Measurements from ENCODE around the gene SDC4. TPM values are rescaled to one million over a fixed set of nuclear protein-coding genes. Genes with fewer than 3 reads are reported as not detected.

Gene SDC4
- total and polyA plus RNA-seq, 4 donors, result 54.4 to 147 (median 83.6) TPM

- Histone ChIP-seq H3K36me3 (ENCODE audit: control insufficient read depth in 4 of 4, insufficient read depth in 3 of 4, low read depth in 1 of 4, low read length in 3 of 4) (peaks cover 0 to 22% (median 19%) of the 10 kb centered on the region in 4 donors), H3K4me3 (ENCODE audit: low read depth in 1 of 3, low read length in 3 of 3) (no peak overlapping the region), H3K27me3 (ENCODE audit: control insufficient read depth in 4 of 4, insufficient read depth in 4 of 4, low read length in 3 of 4) (no peaks in the 10 kb centered on the region), H3K4me1 (ENCODE audit: control insufficient read depth in 4 of 4, insufficient read depth in 4 of 4, low read length in 3 of 4) (peaks cover 4 to 16% (median 9%) of the 10 kb centered on the region in 4 donors), H3K9me3 (ENCODE audit: control insufficient read depth in 4 of 4, low read length in 3 of 4) (no peaks in the 10 kb centered on the region), H3K27ac (ENCODE audit: low read depth in 1 of 2, low read length in 2 of 2) (no peak overlapping the region), H3K9ac (ENCODE audit: low read depth in 1 of 2, low read length in 2 of 2) (no peak overlapping the region)
- no peak for TF ChIP-seq CTCF (IDR thresholded peaks at IDR 0.05; ENCODE audit: low read depth, low read length, missing input control)
- TF ChIP-seq HNF4A (conservative IDR thresholded peaks at IDR 0.05), result peak; percentile 29 to 44
- DNase-seq (ENCODE audit: low spot score), result no peak
- WGBS, result 90% methylated on average over 3 of the region's 3 CpGs
These were observed 22.4 kb upstream of the SDC4 start for GRCh38 chr20:45370571-45371160.

GRCh38 chr20:45368221-45368980 is 20.2 kb upstream of the SDC4 start:
- peaks cover 4 to 27% (median 14%) of the 10 kb centered on the region in 4 donors for H3K4me1 ChIP-seq (ENCODE audit: control insufficient read depth in 4 of 4, insufficient read depth in 4 of 4, low read length in 3 of 4)
- TF ChIP-seq HNF4A (conservative IDR thresholded peaks at IDR 0.05) (no peak), ATF3 (IDR thresholded peaks at IDR 0.05) (no peak), NR2F2 (IDR thresholded peaks at IDR 0.05) (no peak), GABPA (IDR thresholded peaks at IDR 0.05 in 1 of 2, conservative IDR thresholded peaks at IDR 0.05 in 1 of 2) (no peak), HNF4G (IDR thresholded peaks at IDR 0.05) (no peak), JUND (IDR thresholded peaks at IDR 0.05) (no peak), FOXA1 (IDR thresholded peaks at IDR 0.05) (no peak), CTCF (IDR thresholded peaks at IDR 0.05; ENCODE audit: low read depth, low read length, missing input control) (no peak), MAX (IDR thresholded peaks at IDR 0.05) (no peak), FOXA2 (IDR thresholded peaks at IDR 0.05) (no peak), RAD21 (IDR thresholded peaks at IDR 0.05) (no peak), SP1 (IDR thresholded peaks at IDR 0.05) (no peak), EGR1 (IDR thresholded peaks at IDR 0.05; ENCODE audit: low read depth in 2 of 2) (no peak), RXRA (IDR thresholded peaks at IDR 0.05) (no peak), YY1 (IDR thresholded peaks at IDR 0.05) (no peak), TAF1 (conservative IDR thresholded peaks at IDR 0.05) (no peak), REST (IDR thresholded peaks at IDR 0.05) (no peak)
- WGBS, result 67% methylated on average over 6 of the region's 6 CpGs
- H3K4me3 ChIP-seq (ENCODE audit: low read depth in 1 of 3, low read length in 3 of 3), result no peak overlapping the region
- H3K36me3 ChIP-seq (ENCODE audit: control insufficient read depth in 4 of 4, insufficient read depth in 3 of 4, low read depth in 1 of 4, low read length in 3 of 4), result peaks cover 0 to 24% (median 22%) of the 10 kb centered on the region in 4 donors
- no peak for DNase-seq (ENCODE audit: low spot score)
- H3K9me3 ChIP-seq (ENCODE audit: control insufficient read depth in 4 of 4, low read length in 3 of 4), result no peaks in the 10 kb centered on the region
- H3K9ac ChIP-seq (ENCODE audit: low read depth in 1 of 2, low read length in 2 of 2), result no peak overlapping the region
- peak overlapping the region in 1 of 2 donors; percentile 5 for H3K27ac ChIP-seq (ENCODE audit: low read depth in 1 of 2, low read length in 2 of 2)
- H3K27me3 ChIP-seq (ENCODE audit: control insufficient read depth in 4 of 4, insufficient read depth in 4 of 4, low read length in 3 of 4), result no peaks in the 10 kb centered on the region
